SK-N-SH (cell line): ENCODE results near the gene RASSF1.

Experiments
- TF ChIP-seq, protein P1 (sequence below): fragments of 150-350 bp; IDR thresholded peaks from 2 replicates; pipeline ENCODE4 v1.6.1; 2016; ENCODE audit warnings: mild to moderate bottlenecking, low read depth, low read length
- TF ChIP-seq, protein P2 (sequence below): fragments of 200-600 bp; sonication (generic); IDR thresholded peaks from 2 replicates; pipeline ENCODE4 v1.6.1; 2017; ENCODE audit warnings: antibody characterized with exemption, mild to moderate bottlenecking, moderate library complexity

DNA sequence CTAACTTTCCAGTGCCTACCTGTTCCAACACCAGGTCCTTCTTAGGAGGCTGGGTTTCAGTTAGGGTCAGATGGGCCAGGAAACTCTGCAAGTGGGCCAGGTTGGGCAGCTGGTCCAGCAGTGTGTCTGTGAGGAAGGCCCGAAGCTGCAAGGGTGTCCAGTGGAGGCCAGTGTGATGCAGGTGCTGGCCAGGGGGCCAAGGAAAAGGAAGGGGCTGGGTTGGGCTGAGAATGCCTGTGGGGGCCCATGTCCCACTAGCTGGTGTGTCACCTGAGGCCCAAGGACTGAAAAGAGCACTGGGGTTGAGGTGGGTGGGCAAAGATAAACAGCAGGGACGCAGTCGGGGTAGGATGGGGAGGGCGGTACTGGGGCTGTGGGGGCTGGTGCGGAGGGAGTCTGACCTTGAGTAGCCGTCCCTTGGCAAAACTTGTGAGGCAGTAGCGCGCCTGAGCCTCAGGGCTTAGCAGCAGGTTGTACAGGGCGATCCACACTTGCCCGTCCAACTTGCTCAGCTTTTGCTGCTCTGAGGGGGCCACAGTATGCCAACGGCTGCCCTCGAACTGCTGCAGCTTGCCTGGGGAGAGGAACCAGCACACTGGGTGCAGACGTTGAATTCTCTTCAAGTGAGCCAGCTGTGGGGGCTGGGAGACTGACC, 1.5 kb upstream of the RASSF1 start:
- TF ChIP-seq, protein P1, sequence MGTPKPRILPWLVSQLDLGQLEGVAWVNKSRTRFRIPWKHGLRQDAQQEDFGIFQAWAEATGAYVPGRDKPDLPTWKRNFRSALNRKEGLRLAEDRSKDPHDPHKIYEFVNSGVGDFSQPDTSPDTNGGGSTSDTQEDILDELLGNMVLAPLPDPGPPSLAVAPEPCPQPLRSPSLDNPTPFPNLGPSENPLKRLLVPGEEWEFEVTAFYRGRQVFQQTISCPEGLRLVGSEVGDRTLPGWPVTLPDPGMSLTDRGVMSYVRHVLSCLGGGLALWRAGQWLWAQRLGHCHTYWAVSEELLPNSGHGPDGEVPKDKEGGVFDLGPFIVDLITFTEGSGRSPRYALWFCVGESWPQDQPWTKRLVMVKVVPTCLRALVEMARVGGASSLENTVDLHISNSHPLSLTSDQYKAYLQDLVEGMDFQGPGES = no peak
- TF ChIP-seq, protein P2, sequence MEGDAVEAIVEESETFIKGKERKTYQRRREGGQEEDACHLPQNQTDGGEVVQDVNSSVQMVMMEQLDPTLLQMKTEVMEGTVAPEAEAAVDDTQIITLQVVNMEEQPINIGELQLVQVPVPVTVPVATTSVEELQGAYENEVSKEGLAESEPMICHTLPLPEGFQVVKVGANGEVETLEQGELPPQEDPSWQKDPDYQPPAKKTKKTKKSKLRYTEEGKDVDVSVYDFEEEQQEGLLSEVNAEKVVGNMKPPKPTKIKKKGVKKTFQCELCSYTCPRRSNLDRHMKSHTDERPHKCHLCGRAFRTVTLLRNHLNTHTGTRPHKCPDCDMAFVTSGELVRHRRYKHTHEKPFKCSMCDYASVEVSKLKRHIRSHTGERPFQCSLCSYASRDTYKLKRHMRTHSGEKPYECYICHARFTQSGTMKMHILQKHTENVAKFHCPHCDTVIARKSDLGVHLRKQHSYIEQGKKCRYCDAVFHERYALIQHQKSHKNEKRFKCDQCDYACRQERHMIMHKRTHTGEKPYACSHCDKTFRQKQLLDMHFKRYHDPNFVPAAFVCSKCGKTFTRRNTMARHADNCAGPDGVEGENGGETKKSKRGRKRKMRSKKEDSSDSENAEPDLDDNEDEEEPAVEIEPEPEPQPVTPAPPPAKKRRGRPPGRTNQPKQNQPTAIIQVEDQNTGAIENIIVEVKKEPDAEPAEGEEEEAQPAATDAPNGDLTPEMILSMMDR = no peak
